SK-N-MC (cell line): ENCODE results near the gene TNFAIP8.
"Not testable (repeated sequence)": the region's sequence is repeated elsewhere in the genome, so short reads cannot be mapped to it uniquely, and the experiment has no call there.

Experiments
- EZH2 ChIP-seq: fragments of 200-600 bp; sonication (generic); IDR thresholded peaks from one replicate; pipeline ENCODE4 v1.6.1; 2017; ENCODE audit warnings: antibody characterized with exemption
- POLR2AphosphoS5 ChIP-seq: IDR thresholded peaks from 2 replicates; pipeline ENCODE4 v1.6.1; 2012; ENCODE audit warnings: mild to moderate bottlenecking, low read depth, low read length, borderline replicate concordance

- not testable (repeated sequence) for TF ChIP-seq EZH2, POLR2AphosphoS5
These were observed 58.4 kb downstream of the TNFAIP8 start for GRCh38 chr5:119414124-119414734.
